ENCODE measurements around the gene RALGPS2. TPM values are rescaled to one million over a fixed set of nuclear protein-coding genes. Genes with fewer than 3 reads are reported as not detected.

The RALGPS2 gene
- total and polyA plus RNA-seq, 12 donors: 2.5 to 36.7 (median 12.9) TPM

DNA sequence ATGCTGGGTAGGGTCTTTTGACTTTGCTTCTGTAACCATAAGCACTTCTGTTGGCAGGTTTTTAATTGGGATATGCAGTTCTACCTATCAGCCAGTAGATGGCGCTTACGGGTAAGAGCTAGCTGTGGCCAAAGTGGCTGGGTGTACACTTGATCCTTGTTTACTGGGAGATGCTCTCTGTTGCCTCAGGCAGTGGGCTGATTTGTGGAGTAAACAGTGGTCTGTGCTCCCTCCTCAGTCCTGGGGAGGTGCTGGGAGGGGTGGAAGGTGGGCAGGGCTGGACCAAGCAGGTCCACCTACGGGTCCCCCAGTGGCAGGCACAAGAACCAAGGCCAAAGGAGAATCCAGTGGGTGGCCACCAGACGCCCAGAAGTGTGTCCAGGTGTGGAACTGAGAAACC lies 43.4 kb downstream of the RALGPS2 start:
- intact Hi-C loops (cut with DNase I): no loop called here
- H3K9me3 ChIP-seq (replicated peaks in 1 of 3): peaks cover 0 to 6% (median 0%) of the 10 kb centered on the region in 3 donors
- 50 to 61% (median 54%) methylated on average over 3 to 4 of the region's 4 CpGs for WGBS, 4 donors

DNA sequence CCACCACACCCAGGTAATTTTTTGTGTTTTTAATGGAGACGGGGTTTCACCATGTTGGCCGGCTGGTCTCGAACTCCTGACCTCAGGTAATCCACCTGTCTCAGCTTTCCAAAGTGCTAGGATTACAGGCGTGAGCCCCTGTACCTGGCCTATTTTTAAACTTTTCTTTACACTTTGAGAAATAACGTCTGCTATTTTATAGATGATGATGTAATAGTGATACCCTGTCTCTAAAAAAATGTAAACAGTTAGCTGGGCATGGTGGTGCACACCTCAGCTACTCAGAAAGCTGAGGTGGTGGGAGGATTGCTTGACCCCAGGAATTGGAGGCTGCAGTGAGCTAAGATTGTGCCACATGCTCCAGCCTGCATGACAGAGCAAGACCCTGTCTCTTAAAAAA lies 47.9 kb downstream of the RALGPS2 start:
- intact Hi-C loops (cut with DNase I): loop anchor here in 1 of 2 donors (5.0 kb wide), 1 partner anchor 234 kb away; no protein-coding TSS in a partner anchor

More for the DNA sequence above, 43.4 kb downstream of the RALGPS2 start:
- TF ChIP-seq, protein P1, sequence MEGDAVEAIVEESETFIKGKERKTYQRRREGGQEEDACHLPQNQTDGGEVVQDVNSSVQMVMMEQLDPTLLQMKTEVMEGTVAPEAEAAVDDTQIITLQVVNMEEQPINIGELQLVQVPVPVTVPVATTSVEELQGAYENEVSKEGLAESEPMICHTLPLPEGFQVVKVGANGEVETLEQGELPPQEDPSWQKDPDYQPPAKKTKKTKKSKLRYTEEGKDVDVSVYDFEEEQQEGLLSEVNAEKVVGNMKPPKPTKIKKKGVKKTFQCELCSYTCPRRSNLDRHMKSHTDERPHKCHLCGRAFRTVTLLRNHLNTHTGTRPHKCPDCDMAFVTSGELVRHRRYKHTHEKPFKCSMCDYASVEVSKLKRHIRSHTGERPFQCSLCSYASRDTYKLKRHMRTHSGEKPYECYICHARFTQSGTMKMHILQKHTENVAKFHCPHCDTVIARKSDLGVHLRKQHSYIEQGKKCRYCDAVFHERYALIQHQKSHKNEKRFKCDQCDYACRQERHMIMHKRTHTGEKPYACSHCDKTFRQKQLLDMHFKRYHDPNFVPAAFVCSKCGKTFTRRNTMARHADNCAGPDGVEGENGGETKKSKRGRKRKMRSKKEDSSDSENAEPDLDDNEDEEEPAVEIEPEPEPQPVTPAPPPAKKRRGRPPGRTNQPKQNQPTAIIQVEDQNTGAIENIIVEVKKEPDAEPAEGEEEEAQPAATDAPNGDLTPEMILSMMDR (IDR thresholded peaks at IDR 0.05): peak; percentile 39 to 64 (median 56)
- TF ChIP-seq POLR2A (IDR thresholded peaks at IDR 0.05): no peak
- Histone ChIP-seq H3K4me1 (replicated peaks in 1 of 2) (no peaks in the 10 kb centered on the region), H3K4me3 (no peak overlapping the region), H3K27ac (no peak overlapping the region), H3K27me3 (no peaks in the 10 kb centered on the region), H3K36me3 (replicated peaks in 1 of 2) (no peaks in the 10 kb centered on the region)
- DNase-seq: no peak

DNA sequence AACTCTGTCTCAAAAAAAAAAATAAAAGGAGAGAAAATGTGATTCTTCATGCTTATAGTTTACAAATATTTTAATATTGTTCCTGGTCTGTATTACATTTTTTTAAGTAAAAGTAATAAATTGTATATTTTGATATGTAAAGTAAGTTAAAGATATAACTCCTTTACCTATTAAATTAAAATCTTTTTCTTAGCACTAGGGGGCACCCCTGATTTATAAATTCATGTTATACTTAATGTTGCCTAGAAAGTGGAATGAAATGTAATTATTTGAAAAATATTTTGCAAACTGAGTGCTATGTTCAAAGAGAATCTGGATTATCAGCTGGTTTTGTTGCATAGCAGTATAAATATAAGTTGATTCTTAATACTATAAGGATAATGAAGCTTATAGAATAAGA lies 49.2 kb downstream of the RALGPS2 start:
- no peaks in the 10 kb centered on the region for H3K27me3 ChIP-seq
- no peaks in the 10 kb centered on the region for H3K36me3 ChIP-seq (replicated peaks in 1 of 2)
- no peak overlapping the region for H3K27ac ChIP-seq
- H3K9me3 ChIP-seq (replicated peaks in 1 of 3): no peaks in the 10 kb centered on the region
- DNase-seq: no peak
- no peak overlapping the region for H3K4me3 ChIP-seq
- intact Hi-C loops (cut with DNase I): loop anchor here (2.0 to 5.0 kb wide), 2 partner anchors 229 to 233 kb away; no protein-coding TSS in a partner anchor
- no peaks in the 10 kb centered on the region for H3K4me1 ChIP-seq (replicated peaks in 1 of 2)
- TF ChIP-seq, protein P1 (IDR thresholded peaks at IDR 0.05): peak; percentile 15 to 62 (median 44)
- TF ChIP-seq POLR2A (IDR thresholded peaks at IDR 0.05): no peak

More for the DNA sequence above, 47.9 kb downstream of the RALGPS2 start:
- H3K4me3 ChIP-seq: no peak overlapping the region
- H3K27me3 ChIP-seq: no peaks in the 10 kb centered on the region
- no peak overlapping the region for H3K27ac ChIP-seq
- DNase-seq: no peak
- H3K4me1 ChIP-seq (replicated peaks in 1 of 2): no peaks in the 10 kb centered on the region
- 89 to 91% (median 90%) methylated on average over 5 of the region's 5 CpGs for WGBS, 4 donors
- no peaks in the 10 kb centered on the region for H3K9me3 ChIP-seq (replicated peaks in 1 of 3)
- H3K36me3 ChIP-seq (replicated peaks in 1 of 2): no peaks in the 10 kb centered on the region
- TF ChIP-seq, protein P1 (IDR thresholded peaks at IDR 0.05): no peak
- TF ChIP-seq POLR2A (IDR thresholded peaks at IDR 0.05): no peak

DNA sequence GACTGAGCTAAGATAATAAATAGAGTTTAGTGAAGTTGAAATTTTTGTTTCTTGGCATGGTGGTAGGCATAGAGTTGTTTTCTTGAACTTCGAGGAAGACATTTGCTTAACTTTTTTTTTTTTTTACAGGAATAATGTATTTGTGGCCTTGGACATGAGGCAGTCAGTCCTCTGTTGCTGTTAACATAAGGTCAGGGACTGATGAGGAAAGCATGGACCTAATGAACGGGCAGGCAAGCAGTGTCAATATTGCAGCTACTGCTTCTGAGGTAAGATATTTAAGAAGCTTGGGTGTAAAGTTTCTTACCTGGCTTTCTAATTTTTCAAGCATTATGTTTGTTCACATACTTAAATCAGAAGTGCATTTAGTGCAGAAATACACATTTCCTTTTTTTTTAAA lies 51.5 kb downstream of the RALGPS2 start:
- Histone ChIP-seq H3K36me3 (replicated peaks in 1 of 2) (no peaks in the 10 kb centered on the region), H3K4me3 (no peak overlapping the region), H3K27me3 (no peaks in the 10 kb centered on the region), H3K27ac (no peak overlapping the region), H3K4me1 (replicated peaks in 1 of 2) (no peaks in the 10 kb centered on the region), H3K9me3 (replicated peaks in 1 of 3) (no peaks in the 10 kb centered on the region)
- intact Hi-C loops (cut with DNase I): no loop called here
- TF ChIP-seq, protein P1 (IDR thresholded peaks at IDR 0.05): no peak
- no peak for TF ChIP-seq POLR2A (IDR thresholded peaks at IDR 0.05)
- no peak for DNase-seq
- WGBS, 4 donors: 32 to 50% (median 44%) methylated on average over 2 of the region's 2 CpGs

Measured in adrenal gland (tissue), 12 donors.